Stimulated activated CD8-positive, alpha-beta memory T cell treated with anti-CD3 and anti-CD28 coated beads, Interleukin-2, amount 100 ng/mL, for 48 hours (primary cell): ENCODE data around the gene NEK9.
"Not testable (repeated sequence)": the region's sequence is repeated elsewhere in the genome, so short reads cannot be mapped to it uniquely, and the experiment has no call there.

Experiments used
- DNase-seq, 2 donors: peaks; one replicate each; pipeline ENCODE4 v3.0.0-alpha.2; 2020; ENCODE audit warnings: low read depth in 2 of 2

The NEK9 gene

GRCh38 chr14:75126679-75127473 lies at the start of gene NEK9:
Gene NEK9, minus strand, starts transcription at chr14:75127048. Its CDS starts 127 bp downstream, at chr14:75126921.
- peak; percentile 83 for DNase-seq

DNA sequence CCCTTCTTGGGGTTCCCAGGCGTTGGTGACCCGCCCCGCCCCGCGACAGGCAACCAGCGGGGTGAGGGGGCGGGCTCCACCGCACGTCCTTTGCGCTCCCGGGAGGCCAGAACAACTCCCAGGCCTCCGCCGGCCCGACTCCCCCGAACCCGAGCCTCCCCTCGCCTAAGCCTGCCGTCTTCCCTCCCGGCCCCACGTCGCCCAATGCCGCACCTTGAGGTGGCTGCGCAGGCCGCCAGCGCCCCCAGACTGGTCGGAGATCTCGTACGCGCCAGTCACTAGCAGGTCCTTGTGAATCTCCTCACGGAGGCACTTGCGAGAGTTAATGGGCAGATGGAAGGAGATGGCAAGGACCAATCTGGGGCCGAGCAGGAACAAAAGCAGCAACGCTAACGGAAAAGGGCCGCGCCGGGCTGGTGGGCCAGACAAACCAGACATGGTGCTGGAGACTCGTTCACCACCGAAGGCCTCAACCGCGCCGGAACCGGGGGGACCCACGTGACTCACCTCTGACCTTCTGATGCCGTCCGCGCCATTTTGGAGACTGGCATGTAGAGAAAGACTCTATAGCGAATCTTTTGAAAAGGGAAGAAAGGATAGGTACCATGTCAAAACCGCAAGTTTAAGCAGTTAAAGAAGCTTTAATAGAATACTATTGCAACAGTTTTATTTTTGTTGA lies 49.4 kb upstream of the NEK9 start, which contains the start of gene TMED10:
Gene TMED10 (minus strand): TSS at position 471 of the 679 bp plus-strand sequence. CDS start 33 bp downstream, at position 438.
- DNase-seq, result peak; percentile 81 to 86

DNA sequence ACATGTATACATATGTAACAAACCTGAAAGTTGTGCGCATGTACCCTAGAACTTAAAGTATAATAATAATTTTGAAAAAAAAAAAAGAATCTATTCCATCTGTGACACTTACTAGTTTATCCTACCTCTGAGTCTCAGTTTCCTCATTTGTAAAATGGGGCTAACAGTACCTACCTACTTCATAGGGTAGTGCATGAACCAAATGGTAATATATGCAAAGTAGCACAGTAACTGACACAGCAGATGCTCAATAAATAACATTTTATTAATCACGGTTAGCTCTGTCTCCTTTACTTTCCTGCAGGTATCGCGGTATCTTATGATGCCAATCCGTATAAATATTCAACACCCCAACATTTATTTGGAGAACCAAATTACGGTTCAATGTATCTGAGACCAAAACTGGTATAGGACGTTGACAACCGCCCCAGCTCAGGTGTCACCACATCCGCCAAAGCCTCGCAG lies 48.9 kb upstream of the NEK9 start:
- no peak for DNase-seq

GRCh38 chr14:75174066-75174465 lies 47.2 kb upstream of the NEK9 start:
- DNase-seq, result no peak

DNA sequence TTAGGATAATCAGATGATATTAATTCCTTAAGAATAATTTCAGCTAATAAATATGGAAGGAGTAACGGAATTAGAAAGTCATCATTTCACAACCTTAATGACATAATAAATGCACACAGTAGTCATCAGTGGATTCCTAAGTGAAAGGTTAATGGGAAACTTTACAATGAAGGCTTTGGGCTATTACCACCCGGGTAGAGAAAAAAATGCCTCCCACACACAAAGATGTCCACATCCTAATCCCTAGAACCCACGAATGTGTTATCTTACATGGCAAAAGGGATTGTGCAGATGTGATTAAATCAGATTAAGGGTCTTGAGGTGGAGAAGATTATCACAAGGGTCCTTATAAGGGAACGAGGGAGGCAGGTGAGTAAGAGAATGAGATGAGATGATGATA lies 43.9 kb upstream of the NEK9 start:
- DNase-seq, result no peak

GRCh38 chr14:75168586-75169335 lies 41.9 kb upstream of the NEK9 start:
- no peak for DNase-seq

DNA sequence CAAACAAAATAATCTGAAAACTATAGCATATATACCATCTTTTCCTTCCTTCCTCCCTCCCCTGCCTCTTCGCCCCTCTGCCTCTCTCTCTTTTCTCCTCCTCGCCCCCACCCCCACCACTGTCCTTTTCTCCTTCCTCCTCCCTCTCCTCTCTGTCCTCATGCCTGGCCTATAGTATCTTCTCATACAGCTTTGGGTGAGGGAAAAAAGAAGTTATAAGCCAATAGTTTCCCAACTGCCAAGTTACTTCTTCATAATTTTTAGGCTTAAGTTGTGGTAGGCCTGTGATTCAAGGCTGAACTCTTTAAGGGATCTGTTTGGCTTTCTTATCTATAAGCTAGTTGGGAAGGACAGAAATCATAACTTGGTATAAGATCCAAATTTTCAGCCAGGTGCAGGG lies 40.5 kb upstream of the NEK9 start:
- no peak for DNase-seq

DNA sequence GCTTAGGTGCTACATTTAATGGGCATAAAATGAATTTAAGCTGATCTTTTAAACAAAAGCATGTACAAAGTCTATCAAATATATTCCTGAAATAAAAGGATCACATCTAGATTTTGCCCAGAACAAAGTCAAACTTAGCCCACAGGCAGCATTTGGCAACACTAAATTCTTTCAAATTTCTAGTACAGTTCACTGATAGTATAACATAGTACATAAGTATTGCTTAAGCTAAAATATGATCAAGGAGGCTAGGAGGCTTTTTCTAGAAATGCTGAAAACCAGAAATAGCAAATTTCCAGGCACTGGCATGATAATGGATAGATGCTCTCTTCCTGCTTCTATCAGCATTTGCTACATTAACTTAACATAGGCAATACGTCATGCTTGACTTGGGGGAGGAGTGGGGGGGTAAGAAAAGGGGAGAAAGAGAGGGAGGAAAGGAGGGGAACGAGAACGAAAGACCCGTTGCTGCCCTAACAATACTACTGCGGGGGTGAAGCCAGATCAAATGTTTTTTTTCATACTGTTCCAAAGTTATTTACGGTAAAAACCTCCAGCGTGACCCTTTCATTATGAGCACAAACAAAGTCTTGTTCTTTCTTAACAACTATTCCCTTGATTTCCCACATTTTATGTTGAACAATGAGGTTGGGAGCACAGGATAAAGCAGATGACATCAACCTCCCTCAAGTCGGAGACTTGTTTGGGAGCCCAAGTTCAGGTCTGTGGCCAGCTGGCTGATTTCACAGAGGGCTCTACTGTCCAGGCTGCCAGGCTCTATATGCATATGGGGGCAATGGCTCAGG lies 38.9 kb upstream of the NEK9 start:
- no peak for DNase-seq

- DNase-seq, result no peak
Observed at GRCh38 chr14:75164809-75165208, 38.0 kb upstream of the NEK9 start.

- no peak for DNase-seq
Observed at GRCh38 chr14:75163677-75164076, 36.8 kb upstream of the NEK9 start.

GRCh38 chr14:75162631-75163030 lies 35.8 kb upstream of the NEK9 start:
- no peak for DNase-seq

- DNase-seq, result no peak
Observed at GRCh38 chr14:75158843-75159614, 32.2 kb upstream of the NEK9 start.

DNA sequence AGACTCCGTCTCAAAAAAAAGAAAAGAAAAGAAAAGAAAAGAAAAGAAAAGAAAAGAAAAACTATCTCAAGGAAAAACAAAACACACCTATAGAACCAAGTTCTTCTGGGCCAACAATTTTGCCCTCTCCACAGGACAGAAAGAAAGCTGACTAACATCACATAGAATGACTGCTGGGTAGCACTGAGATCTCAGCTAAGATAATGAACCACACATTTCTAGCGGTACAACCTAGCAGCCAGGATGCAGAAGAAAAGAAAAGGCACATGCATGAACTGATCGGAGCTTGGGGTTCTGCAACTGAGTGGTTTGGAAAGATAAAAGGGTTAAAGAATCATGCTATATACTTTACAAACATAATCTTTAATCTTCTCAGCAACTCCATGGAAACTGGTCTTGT lies 30.1 kb upstream of the NEK9 start:
- DNase-seq, result no peak

DNA sequence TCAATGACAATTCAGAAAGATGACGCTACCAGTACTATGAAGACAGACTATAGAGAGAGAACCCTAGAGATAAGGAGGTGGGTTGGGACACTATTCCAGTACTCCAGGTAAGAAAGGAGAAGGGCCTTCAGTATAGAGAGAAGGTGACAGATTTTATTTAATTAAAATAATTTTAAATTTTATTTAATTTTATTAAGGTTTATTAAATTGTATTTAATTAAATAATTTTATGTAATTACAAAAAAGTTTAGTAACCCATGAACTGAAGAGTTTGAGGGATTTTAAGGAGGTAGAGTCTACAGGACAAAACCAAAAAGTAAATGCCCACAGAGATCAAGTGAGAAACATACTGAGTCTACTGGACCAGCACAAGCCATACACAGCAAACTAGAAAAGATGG lies 29.3 kb upstream of the NEK9 start:
- no peak for DNase-seq

DNA sequence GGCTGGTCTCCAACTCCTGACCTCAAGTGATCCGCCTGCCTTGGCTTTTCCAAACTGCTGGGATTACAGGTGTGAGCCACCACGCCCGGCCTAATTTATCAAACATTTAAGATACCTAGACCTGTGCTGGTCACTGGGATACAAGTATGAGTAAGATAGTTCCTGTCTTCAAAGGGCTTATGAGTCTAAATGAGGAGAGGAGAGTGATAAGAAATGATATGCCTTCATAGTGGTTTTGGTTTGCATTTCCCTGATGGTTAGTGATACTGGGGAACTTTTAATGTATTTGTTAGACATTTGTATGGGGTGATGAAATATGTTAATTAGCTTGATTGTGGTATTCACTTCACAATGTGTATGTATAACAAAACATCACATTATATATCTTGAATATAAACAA lies 28.3 kb upstream of the NEK9 start:
- DNase-seq, result no peak

DNA sequence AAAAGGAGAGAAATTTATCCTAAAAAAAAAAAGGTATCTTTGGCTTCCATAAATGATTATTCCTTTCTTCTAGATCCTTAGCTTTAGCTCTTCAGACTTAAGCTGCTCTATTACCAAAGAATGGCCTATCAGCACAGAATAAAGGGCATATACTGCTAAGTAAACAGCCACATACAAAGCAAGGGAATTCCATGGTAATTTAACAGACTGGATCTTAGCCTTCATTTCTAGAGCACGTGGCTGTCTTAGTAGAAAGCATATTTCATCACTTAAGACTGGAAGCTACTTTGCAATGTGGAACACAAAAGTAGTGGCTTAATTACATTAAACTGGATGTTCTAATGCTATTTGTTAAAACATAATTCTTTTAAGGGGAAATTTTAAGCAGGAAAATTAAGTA lies 26.4 kb upstream of the NEK9 start:
- no peak for DNase-seq

DNA sequence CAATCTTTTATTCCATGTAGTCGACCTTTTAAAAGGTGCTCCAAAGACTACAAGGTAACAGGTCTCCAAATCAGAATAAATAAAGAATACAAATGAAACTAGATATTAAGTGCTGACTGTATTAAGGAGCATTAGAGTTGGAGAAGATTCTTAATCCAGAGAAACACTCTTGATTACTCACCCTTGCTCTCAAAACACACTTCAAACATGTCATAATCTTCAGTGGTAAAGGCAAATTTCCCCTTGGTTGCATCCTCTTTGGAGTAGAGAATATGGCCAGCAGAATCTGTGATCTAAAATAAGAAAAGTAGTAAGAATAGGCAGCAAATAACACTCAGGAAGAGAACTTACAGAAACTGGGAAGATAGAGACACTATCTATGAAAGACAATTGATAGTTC lies 25.0 kb upstream of the NEK9 start:
- no peak for DNase-seq

GRCh38 chr14:75150637-75151036 lies 23.8 kb upstream of the NEK9 start:
- DNase-seq, result not testable (repeated sequence)

DNA sequence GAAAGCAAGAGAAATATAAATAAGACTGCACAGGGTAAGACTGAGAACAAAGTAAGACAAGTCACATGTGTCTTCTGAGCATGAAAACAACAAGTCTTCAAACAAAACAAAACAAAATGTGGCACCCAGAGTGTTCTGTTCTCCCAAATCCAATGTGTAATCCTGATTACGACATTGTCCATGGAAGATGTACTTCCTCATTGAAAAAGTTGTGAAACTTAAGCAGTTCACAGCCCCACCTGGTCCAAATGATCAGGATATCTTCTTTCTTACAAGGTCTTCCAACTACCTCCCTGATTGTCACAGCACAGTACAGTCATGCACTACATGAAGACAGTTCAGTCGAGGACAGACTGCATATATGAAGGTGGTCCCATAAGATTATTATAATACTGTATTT lies 23.3 kb upstream of the NEK9 start:
- DNase-seq, result no peak

- DNase-seq, result no peak
Observed at GRCh38 chr14:75147423-75148071, 20.7 kb upstream of the NEK9 start.
